Esophagus muscularis mucosa (tissue), 4 donors: ENCODE results near the gene RPLP2.

Experiments
- EP300 ChIP-seq: sonication (generic); formaldehyde crosslinking; IDR thresholded peaks from one replicate; pipeline ENCODE4 v1.6.1; 2017; ENCODE audit warnings: antibody characterized with exemption
- POLR2A ChIP-seq: fragments of 450-650 bp; IDR thresholded peaks from one replicate; pipeline ENCODE4 v1.6.1; 2017; ENCODE audit warnings: antibody characterized with exemption, moderate library complexity, mild to moderate bottlenecking, low read depth
- POLR2AphosphoS5 ChIP-seq, 2 donors: sonication (generic); formaldehyde crosslinking; IDR thresholded peaks; one replicate each; pipeline ENCODE4 v1.6.1; 2017; ENCODE audit warnings: antibody characterized with exemption in 2 of 2
- TF ChIP-seq, protein P1 (sequence below), 3 experiments: fragments of 200-600 bp in 2 of 3; fragments of 450-650 bp in 1 of 3; sonication (generic) in 2 of 3; IDR thresholded peaks; one replicate each; pipeline ENCODE4 v1.5.1; 2017 to 2019; ENCODE audit warnings: antibody characterized with exemption in 3 of 3, mild to moderate bottlenecking in 2 of 3, moderate library complexity in 1 of 3

DNA sequence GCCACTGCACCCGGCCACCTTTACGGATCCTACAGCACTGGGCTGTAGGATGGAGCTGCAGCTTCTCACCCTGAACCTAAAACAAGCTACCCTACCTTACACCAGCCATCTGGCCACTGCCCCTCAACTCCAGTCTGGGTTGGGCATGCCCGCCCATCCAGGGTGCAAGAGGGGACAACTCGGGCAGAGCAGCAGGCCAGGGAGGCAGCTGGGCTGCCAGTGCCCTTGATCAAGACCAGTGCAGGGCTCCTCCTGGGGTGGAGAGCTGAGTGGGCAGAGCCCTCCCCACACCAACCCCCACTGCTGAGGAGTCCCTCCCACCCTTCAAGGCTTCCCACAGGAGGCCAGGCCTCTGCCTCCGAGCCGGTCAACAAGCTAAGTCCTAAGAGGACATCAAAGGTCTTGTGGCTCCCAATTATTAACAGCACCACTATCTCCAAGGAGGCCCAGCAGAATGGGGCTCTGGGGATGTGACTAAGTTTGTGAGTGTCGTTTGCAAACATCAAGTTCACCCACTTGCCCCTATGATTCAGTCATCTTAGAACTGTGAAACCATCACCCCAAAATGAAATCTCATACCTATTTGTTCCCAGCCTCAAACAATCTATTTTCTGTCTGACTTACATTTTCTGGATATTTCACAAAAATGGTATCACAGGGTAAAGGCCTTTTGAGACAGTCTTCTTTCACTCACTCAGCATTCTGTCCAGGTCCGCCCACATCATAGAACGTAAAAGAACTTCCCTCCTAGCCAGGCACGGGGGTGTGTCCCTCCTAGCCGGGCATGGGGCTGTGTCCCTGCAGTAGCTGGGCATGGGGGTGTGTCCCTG is 43.4 kb upstream of the RPLP2 start:
- TF ChIP-seq POLR2A (no peak), POLR2AphosphoS5 (IDR thresholded peaks at IDR 0.05) (no peak), EP300 (no peak)
- TF ChIP-seq, protein P1, sequence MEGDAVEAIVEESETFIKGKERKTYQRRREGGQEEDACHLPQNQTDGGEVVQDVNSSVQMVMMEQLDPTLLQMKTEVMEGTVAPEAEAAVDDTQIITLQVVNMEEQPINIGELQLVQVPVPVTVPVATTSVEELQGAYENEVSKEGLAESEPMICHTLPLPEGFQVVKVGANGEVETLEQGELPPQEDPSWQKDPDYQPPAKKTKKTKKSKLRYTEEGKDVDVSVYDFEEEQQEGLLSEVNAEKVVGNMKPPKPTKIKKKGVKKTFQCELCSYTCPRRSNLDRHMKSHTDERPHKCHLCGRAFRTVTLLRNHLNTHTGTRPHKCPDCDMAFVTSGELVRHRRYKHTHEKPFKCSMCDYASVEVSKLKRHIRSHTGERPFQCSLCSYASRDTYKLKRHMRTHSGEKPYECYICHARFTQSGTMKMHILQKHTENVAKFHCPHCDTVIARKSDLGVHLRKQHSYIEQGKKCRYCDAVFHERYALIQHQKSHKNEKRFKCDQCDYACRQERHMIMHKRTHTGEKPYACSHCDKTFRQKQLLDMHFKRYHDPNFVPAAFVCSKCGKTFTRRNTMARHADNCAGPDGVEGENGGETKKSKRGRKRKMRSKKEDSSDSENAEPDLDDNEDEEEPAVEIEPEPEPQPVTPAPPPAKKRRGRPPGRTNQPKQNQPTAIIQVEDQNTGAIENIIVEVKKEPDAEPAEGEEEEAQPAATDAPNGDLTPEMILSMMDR (IDR thresholded peaks at IDR 0.05): no peak
